ENCODE data around the gene PRKAG2. TPM values are rescaled to one million over a fixed set of nuclear protein-coding genes. Genes with fewer than 3 reads are reported as not detected.

Gene PRKAG2
- total and polyA plus RNA-seq, 8 donors: 7.4 to 16.7 (median 9.2) TPM

- ATAC-seq (no peak), FAIRE-seq (no peak), DNase-seq (peak in 2 of 6 donors; percentile 24 to 26)
- intact Hi-C loops (cut with DNase I): no loop called here
- 83% methylated on average over 5 of the region's 5 CpGs for WGBS, 2 donors
- no peaks in the 10 kb centered on the region for H3K4me1 ChIP-seq
- H3K9me3 ChIP-seq: no peaks in the 10 kb centered on the region
- no peak overlapping the region for H3K4me3 ChIP-seq
- H3K36me3 ChIP-seq: no peaks in the 10 kb centered on the region
- no peak for TF ChIP-seq CTCF (IDR thresholded peaks at IDR 0.05)
- H3K27me3 ChIP-seq: no peaks in the 10 kb centered on the region
- no peak overlapping the region for H3K27ac ChIP-seq
These were observed 16.1 kb downstream of the PRKAG2 start for GRCh38 chr7:151860771-151861170.

GRCh38 chr7:151859948-151860685 is 16.8 kb downstream of the PRKAG2 start:
- no peak for FAIRE-seq
- Histone ChIP-seq H3K4me1 (no peaks in the 10 kb centered on the region), H3K27me3 (no peaks in the 10 kb centered on the region), H3K27ac (no peak overlapping the region), H3K9me3 (no peaks in the 10 kb centered on the region), H3K36me3 (no peaks in the 10 kb centered on the region), H3K4me3 (no peak overlapping the region)
- peak in 1 of 4 donors; percentile 10 for ATAC-seq
- WGBS, 2 donors: 90 to 93% methylated on average over 15 of the region's 15 CpGs
- intact Hi-C loops (cut with DNase I): no loop called here
- no peak for TF ChIP-seq CTCF (IDR thresholded peaks at IDR 0.05)
- peak in 2 of 6 donors; percentile 44 to 49 for DNase-seq

- DNase-seq (peak in 5 of 6 donors; percentile 59 to 79 (median 69)), ATAC-seq (peak; percentile 83 to 93 (median 88)), FAIRE-seq (no peak)
- intact Hi-C loops (cut with DNase I): no loop called here
- WGBS, 2 donors: 73 to 77% methylated on average over 28 of the region's 28 CpGs
- Histone ChIP-seq H3K4me3 (no peak overlapping the region), H3K9me3 (no peaks in the 10 kb centered on the region), H3K27ac (no peak overlapping the region), H3K4me1 (no peaks in the 10 kb centered on the region), H3K27me3 (no peaks in the 10 kb centered on the region), H3K36me3 (no peaks in the 10 kb centered on the region)
- no peak for TF ChIP-seq CTCF (IDR thresholded peaks at IDR 0.05)
These were observed 17.6 kb downstream of the PRKAG2 start for GRCh38 chr7:151859111-151859947.

GRCh38 chr7:151858456-151858855 is 18.5 kb downstream of the PRKAG2 start:
- TF ChIP-seq CTCF (IDR thresholded peaks at IDR 0.05): no peak
- intact Hi-C loops (cut with DNase I): no loop called here
- Histone ChIP-seq H3K27ac (no peak overlapping the region), H3K9me3 (no peaks in the 10 kb centered on the region), H3K27me3 (no peaks in the 10 kb centered on the region), H3K4me3 (no peak overlapping the region), H3K4me1 (no peaks in the 10 kb centered on the region), H3K36me3 (no peaks in the 10 kb centered on the region)
- FAIRE-seq: no peak
- peak in 1 of 6 donors; percentile 15 for DNase-seq
- 88 to 89% methylated on average over 5 of the region's 5 CpGs for WGBS, 2 donors
- no peak for ATAC-seq
